Progenitor cell of endocrine pancreas (in vitro differentiated cells): ENCODE results near the gene DNM3. TPM values are rescaled to one million over a fixed set of nuclear protein-coding genes. Genes with fewer than 3 reads are reported as not detected.

Experiments
- DNase-seq: peaks from one replicate; pipeline ENCODE4 v3.0.0; 2021; ENCODE audit warnings: low spot score; ENCODE audit not compliant: unreplicated experiment
- H3K27ac Mint-ChIP-seq: 2 replicates; pipeline ENCODE4 v1.8.0; 2021; ENCODE audit warnings: mild to moderate bottlenecking, moderate library complexity, mixed read lengths
- H3K27me3 Mint-ChIP-seq: 2 replicates; pipeline ENCODE4 v1.8.0; 2021; ENCODE audit warnings: mixed read lengths
- H3K36me3 Mint-ChIP-seq: 2 replicates; pipeline ENCODE4 v1.8.0; 2022; ENCODE audit warnings: mixed read lengths; ENCODE audit not compliant: insufficient read depth
- H3K4me1 Mint-ChIP-seq: 2 replicates; pipeline ENCODE4 v1.8.0; 2021; ENCODE audit warnings: low read depth, mixed read lengths
- H3K4me3 Mint-ChIP-seq: 2 replicates; pipeline ENCODE4 v1.8.0; 2021; ENCODE audit warnings: low read depth, mild to moderate bottlenecking, moderate library complexity, mixed read lengths
- H3K9me3 Mint-ChIP-seq: 2 replicates; pipeline ENCODE4 v1.8.0; 2021; ENCODE audit warnings: low read depth, mixed read lengths
- CTCF ChIP-seq: fragments of 200-600 bp; sonication (generic); IDR thresholded peaks from one replicate; pipeline ENCODE4 v1.5.0; 2021; ENCODE audit warnings: antibody characterized with exemption, mild to moderate bottlenecking; ENCODE audit not compliant: unreplicated experiment
- total RNA-seq: library from RNA; stranded (reverse); gene quantifications from 2 replicates; pipeline ENCODE4 v1.2.1, GENCODE V29; 2021

Gene DNM3
- total RNA-seq, 1 donor from 2014 or later, result 0.48 TPM

GRCh38 chr1:172121081-172121717 lies 279.9 kb downstream of the DNM3 start:
- DNase-seq, result no peak
- Mint-ChIP-seq H3K36me3 (no peaks in the 10 kb centered on the region), H3K27me3 (no peaks in the 10 kb centered on the region), H3K4me3 (no peak overlapping the region), H3K27ac (no peak overlapping the region), H3K4me1 (no peaks in the 10 kb centered on the region), H3K9me3 (peaks cover 6% of the 10 kb centered on the region)
- no peak for TF ChIP-seq CTCF

- no peak for TF ChIP-seq CTCF
- Mint-ChIP-seq H3K27me3 (no peaks in the 10 kb centered on the region), H3K9me3 (peaks cover 11% of the 10 kb centered on the region), H3K4me3 (no peak overlapping the region), H3K4me1 (peaks cover 6% of the 10 kb centered on the region), H3K36me3 (no peaks in the 10 kb centered on the region), H3K27ac (no peak overlapping the region)
- DNase-seq, result no peak
Observed at GRCh38 chr1:172122381-172122780, 281.1 kb downstream of the DNM3 start.

GRCh38 chr1:172125250-172125649 lies 284.0 kb downstream of the DNM3 start:
- no peak for DNase-seq
- no peak for TF ChIP-seq CTCF
- Mint-ChIP-seq H3K9me3 (peaks cover 16% of the 10 kb centered on the region), H3K4me1 (peaks cover 6% of the 10 kb centered on the region), H3K36me3 (no peaks in the 10 kb centered on the region), H3K27ac (no peak overlapping the region), H3K4me3 (no peak overlapping the region), H3K27me3 (no peaks in the 10 kb centered on the region)

GRCh38 chr1:172125812-172126430 lies 284.6 kb downstream of the DNM3 start:
- no peaks in the 10 kb centered on the region for H3K27me3 Mint-ChIP-seq
- H3K4me3 Mint-ChIP-seq, result no peak overlapping the region
- DNase-seq, result no peak
- H3K9me3 Mint-ChIP-seq, result peaks cover 16% of the 10 kb centered on the region
- H3K4me1 Mint-ChIP-seq, result peaks cover 6% of the 10 kb centered on the region
- no peaks in the 10 kb centered on the region for H3K36me3 Mint-ChIP-seq
- TF ChIP-seq CTCF, result no peak
- H3K27ac Mint-ChIP-seq, result no peak overlapping the region

GRCh38 chr1:172132836-172133235 lies 291.5 kb downstream of the DNM3 start:
- no peaks in the 10 kb centered on the region for H3K27me3 Mint-ChIP-seq
- no peak overlapping the region for H3K27ac Mint-ChIP-seq
- DNase-seq, result no peak
- no peaks in the 10 kb centered on the region for H3K36me3 Mint-ChIP-seq
- no peak overlapping the region for H3K4me3 Mint-ChIP-seq
- H3K9me3 Mint-ChIP-seq, result peaks cover 14% of the 10 kb centered on the region
- no peaks in the 10 kb centered on the region for H3K4me1 Mint-ChIP-seq
- TF ChIP-seq CTCF, result no peak
